KOPT-K1 (cell line): ENCODE measurements around the gene MDP1.

Experiments
- H3K27ac ChIP-seq: fragments of 200-600 bp; sonication (generic); 2 replicates; pipeline ENCODE4 v1.5.1; 2016; ENCODE audit warnings: antibody characterized with exemption, mild to moderate bottlenecking, low read depth, low read length; ENCODE audit not compliant: poor library complexity, severe bottlenecking
- H3K36me3 ChIP-seq: fragments of 200-600 bp; sonication (generic); 2 replicates; pipeline ENCODE4 v1.5.1; 2017; ENCODE audit warnings: antibody characterized with exemption, mild to moderate bottlenecking, low read length, moderate library complexity; ENCODE audit not compliant: insufficient read depth
- H3K9me3 ChIP-seq: fragments of 200-600 bp; sonication (generic); 2 replicates; pipeline ENCODE4 v1.5.1; 2017; ENCODE audit warnings: antibody characterized with exemption, low read length, mild to moderate bottlenecking; ENCODE audit not compliant: insufficient read depth, poor library complexity, severe bottlenecking

The MDP1 gene

DNA sequence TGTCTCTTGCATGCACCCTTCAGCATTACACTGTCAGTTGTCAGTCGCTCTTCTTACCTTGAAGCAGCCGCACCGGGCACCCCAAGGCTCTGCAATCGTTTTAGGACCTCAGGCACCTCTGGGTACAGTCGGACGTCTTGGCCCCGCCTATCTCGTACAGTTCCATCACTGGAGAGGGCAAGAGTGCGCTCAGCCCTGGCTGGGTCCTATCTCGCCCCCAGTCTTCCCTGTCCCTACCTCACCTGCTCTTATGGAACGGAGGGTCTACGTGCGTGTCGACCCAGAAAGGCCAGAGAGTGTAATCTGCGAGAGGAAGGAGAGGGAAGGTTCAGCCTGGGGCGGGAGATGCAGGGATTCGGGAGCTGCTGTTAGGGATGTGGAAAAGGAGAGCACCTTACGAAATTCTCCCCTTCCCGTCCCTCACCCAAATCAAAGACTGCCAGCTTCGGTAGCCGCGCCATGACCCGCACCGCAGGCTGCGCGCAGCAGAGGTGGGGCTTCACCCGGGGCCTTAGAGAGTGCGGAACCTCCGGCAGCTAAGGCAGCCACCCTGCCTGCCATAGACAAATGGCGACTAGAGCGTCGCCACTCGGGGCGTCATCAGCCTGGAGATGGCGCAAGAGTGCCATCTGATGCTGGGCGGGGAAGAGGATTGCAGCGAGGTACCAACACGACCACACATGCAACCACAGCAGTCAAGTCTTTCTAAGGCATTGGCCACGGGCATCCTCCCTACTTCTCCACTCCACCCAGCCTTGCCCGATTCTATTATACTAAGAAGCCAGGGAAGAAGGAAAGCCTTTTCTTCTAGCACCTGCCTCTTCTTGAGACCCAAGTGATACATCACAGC lies at the start of gene MDP1:
Gene MDP1 (minus strand): TSS at position 572 of the 850 bp plus-strand sequence. CDS start 111 bp downstream, at position 461.
- H3K27ac ChIP-seq: peak within 1 kb of the TSS; percentile 81
- peaks cover 26% of the 10 kb centered on the region for H3K36me3 ChIP-seq

DNA sequence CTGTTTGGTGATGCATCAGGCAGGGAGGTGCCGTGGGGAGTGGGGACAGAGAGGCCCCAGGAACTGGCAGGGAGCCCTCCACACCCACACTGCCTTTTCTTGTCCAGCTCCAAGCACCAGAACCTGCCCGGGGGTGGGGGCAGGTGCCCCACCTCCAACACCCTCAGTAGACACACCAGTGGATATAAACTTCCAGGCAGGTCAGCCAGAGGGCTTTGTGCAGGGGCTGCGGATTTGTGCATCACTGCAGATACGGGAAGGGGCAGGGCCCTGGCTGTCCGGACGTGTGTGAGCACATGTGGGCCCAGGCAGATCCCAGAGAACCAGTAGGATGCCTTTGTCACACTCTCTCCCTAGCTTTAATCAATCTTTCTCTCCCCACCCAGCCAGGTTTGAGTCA lies 48.4 kb upstream of the MDP1 start:
- Histone ChIP-seq H3K27ac (no peak overlapping the region), H3K36me3 (peaks cover 21% of the 10 kb centered on the region; the same call in 1 of the 2 replicates), H3K9me3 (no peaks in the 10 kb centered on the region)

More for the DNA sequence above, at the start of gene MDP1:
- no peaks in the 10 kb centered on the region for H3K9me3 ChIP-seq

DNA sequence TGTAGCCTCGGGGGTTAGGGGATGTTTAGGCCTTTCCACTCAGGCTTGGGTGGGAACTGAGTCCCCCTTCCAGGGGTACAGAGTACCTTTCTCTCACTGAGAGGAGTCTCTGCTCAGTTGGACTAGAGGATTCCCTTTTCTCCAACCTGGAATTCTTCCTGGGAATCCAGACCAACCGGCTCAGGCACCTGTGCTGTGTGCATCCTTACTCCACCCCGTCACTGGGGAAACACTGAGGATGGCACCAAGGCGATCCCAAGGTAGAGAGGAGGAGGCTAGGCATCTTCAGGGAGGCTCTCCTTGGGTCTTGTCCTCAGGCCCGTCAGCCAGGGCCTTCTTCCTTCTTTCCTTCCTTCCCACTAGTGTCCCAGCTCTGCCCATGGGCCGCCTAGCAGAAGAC lies 48.0 kb upstream of the MDP1 start:
- no peaks in the 10 kb centered on the region for H3K9me3 ChIP-seq
- H3K27ac ChIP-seq: no peak overlapping the region
- H3K36me3 ChIP-seq: peaks cover 21% of the 10 kb centered on the region; the same call in 1 of the 2 replicates

DNA sequence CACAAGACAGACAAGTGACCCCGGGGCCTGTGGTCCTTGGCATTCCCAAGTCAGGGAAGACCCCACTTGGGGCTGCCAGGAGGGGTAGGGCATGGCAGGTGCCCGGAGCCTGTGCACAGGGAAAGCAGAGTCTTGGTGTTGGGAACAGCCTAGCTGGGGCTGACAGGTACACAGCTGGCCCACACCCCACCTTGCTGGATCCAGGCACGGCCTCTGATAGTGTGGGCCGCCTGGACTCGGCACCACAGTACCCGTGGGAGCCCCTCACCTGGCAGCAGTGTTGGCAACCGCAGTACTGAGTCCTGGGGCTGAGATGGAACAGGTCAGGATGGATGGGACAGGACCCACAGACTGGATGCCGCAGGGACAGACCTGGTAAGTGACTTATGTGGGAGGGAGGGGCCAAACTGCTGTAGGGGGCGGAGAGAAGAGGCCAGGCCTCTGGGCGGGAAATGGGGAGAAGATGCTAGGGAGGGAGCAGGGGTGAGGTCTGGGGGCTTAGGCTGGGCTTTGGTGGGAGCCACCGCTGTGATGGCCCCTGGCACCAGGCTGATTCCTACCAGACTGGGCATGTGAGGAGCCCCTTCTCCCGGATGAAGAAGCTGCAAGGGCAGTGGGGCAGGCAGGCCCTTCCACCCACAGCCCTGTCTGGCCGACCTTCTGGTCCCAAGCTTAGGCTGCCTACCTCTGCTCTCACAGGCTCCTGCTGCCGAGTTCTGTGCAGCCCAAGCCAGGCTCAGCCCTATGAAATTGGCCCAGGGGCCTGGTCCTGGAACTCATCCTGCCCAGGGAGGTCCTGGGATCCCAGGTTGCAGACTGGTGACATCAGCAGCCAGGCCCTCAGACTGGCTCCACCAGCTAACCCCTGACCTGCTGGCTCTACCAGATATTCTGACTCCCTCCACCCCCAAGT lies 47.2 kb upstream of the MDP1 start, which contains the start of gene TGM1:
Gene TGM1 (minus strand): TSS at position 357 of the 913 bp plus-strand sequence. CDS start 825 bp downstream, outside the sequence.
- H3K27ac ChIP-seq: no peak within 1 kb of the TSS
- H3K9me3 ChIP-seq: no peaks in the 10 kb centered on the region
- peaks cover 21% of the 10 kb centered on the region; the same call in 1 of the 2 replicates for H3K36me3 ChIP-seq

DNA sequence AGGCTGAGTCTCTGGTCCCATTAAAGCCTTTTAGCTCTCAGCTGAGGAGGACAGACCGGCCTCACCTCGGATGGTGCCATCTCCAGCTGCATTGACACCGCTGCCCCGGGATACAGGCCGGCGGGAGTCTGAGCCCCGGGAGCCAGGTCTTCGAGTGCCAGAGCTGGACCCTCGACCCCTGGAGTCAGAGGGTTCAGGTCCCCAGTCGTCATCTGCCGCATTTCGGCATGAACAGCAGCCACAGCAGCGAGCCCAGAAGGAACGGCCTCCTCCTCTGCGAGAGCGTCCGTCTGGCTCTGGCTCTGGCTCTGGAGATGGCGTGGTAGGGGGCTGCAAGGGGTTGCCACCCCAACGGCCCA lies 46.1 kb upstream of the MDP1 start:
- H3K27ac ChIP-seq: no peak overlapping the region

DNA sequence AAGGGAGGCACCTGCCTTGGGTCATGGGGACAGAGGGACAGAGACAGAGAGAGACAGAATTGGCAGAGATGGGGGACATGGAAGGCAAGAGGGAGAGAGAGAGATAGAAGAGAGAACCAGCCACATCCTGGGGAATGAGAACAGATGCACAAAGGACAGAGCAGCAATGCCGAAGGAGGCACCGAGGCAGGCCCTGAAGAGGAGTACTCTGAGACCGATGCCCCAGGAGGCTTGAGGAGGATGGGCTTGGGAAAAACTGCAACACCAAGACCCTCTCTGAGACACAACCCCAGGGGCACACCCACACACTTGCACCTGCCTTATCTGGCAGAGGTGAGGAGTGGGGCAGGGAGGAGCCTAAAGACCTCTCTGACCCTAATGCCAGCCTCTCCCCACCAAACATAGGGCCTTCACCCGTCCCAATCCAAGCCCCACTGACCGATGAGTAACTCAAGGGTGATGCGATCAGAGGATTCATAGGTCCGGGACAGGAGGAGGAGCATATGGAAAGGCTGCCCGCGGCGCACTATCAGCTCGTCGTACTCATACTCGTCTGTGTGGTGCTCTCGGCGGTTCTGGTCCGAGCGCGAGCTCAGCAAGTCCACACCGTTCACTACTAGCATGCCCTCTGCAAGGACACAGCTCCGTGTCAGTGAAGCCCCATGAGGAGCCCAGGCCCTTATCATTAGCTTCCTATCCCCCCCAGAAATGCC lies 45.5 kb upstream of the MDP1 start:
- no peak overlapping the region for H3K27ac ChIP-seq

More for the DNA sequence above, 46.1 kb upstream of the MDP1 start:
- Histone ChIP-seq H3K36me3 (peaks cover 11% of the 10 kb centered on the region; the same call in 1 of the 2 replicates), H3K9me3 (no peaks in the 10 kb centered on the region)

DNA sequence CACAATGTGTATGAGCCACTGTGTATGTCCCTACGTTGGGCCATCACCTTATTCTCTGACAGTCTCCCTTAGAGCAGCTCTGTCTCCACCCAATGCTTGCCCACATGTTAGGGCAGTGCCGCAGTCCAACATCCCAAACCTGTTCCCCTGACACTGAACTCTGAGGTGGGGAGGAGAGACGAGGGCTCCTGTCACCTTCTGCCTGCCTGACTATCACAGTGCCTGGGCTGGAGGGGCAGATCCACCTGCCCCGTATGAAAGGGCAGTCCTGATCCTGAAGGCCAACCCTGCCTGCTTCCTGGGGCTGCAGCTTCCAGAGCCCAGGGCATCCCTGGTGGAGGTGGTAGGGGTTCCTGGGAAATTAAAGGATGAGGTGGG lies 44.9 kb upstream of the MDP1 start:
- no peaks in the 10 kb centered on the region for H3K9me3 ChIP-seq
- no peak overlapping the region for H3K27ac ChIP-seq
- no peaks in the 10 kb centered on the region; the same call in 1 of the 2 replicates for H3K36me3 ChIP-seq

More for the DNA sequence above, 45.5 kb upstream of the MDP1 start:
- no peaks in the 10 kb centered on the region for H3K9me3 ChIP-seq
- H3K36me3 ChIP-seq: peaks cover 6% of the 10 kb centered on the region; the same call in 1 of the 2 replicates

DNA sequence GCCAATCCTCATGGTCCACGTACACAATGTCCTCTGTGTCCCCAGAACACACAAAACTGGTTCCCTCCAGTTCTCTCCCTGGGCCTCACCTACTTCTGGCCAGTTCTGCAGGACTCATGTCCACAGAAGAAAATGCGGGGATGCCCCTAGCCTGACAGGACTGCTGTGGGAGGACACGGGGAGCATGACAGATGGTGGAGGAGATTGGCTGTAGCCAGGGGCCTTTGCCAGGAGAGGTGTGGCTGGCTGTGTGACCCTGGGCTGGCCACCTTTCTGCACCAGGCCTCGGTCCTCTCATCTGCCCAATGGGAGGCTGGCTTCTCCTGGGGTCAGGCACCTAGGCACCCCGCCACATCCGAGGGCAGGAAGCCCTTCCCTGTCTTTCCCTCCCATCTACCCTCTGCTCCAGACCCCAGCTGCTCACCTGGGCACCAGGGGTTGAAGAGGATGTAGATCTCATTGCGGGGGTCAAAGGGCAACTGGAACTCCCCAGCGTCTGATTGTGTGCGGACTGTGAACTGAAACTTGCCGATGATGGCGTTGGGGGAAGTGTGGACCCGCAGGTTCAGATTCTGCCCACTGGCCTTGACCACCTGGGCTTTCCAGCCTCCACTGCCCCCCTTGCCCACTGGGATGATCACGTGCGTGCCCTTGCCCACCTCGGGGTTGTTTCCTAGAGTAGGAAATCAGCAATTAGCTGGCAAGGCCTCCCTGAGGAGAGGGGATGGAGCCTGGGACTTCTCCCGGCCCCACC lies 44.3 kb upstream of the MDP1 start:
- Histone ChIP-seq H3K9me3 (no peaks in the 10 kb centered on the region), H3K27ac (no peak overlapping the region), H3K36me3 (no peaks in the 10 kb centered on the region)

DNA sequence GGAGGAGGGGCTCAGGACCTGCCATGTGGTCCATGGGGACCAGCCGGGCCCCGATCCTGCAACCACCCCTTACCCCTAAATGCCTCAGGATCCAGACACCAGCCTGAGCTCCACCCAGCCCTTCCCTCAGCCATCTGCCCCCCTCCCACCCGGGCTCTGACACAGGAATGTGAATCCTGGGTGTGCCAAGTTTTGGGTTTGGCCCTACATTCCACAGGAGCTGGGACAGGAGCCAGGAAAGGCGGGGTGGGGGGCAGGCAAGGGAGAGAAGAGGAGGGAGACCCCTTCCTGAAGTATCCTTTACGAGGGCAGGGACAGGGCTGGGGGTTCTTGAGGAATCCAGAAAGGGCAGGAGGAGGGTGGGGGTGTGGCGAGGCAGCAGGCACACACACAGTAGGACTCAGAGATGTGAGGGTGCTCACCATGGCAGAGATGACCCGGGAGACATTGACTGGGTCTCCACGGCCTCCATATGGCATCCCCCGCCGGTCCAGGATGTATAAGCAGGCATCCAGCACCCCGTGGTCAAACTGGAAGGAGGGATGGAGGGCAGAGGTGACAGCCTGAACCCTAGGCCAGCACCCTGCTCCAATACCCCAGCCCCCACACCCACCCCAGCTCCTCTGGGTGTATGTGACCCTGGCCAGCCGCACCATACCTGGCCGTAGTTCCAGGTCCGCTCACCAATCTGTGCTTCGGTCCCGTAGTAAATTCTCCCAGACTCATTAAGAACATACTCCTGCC lies 43.6 kb upstream of the MDP1 start:
- no peaks in the 10 kb centered on the region for H3K9me3 ChIP-seq
- no peaks in the 10 kb centered on the region for H3K36me3 ChIP-seq
- no peak overlapping the region for H3K27ac ChIP-seq

DNA sequence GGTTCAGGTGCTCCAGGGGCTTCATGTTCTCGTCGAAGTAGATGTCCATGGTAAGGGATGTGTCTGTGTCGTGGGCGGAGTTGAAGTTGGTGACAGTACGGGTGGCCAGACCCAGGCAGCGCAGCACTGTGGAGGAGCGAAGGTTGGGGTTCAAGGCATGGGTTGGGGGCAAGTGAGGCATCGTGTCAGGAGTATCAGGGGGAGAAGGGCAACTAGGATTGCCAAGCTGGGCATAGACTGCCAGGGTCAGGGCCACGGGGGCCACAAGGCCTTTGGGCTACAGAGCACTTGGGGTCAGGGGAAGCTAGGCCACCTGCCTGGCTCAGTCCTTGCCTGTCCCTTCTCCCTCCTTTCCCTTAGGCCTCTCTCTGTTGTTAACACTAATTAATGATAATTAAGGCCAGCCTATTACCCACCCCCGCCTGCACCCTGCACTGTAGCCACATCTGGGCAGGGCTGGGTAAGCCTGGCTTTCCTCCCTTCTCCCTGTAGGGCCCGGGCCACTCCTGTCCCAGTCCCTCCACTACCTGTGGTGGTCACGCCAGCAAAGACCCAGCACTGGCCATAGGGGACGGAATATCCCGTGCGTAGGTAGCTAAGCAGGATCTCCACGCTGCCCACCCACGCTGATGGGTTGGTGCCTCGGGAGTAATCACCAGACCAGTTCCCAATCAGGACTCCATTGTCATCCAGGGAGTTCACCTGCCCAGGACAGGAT lies 42.8 kb upstream of the MDP1 start:
- no peak overlapping the region for H3K27ac ChIP-seq
- H3K9me3 ChIP-seq: no peaks in the 10 kb centered on the region
- H3K36me3 ChIP-seq: no peaks in the 10 kb centered on the region

DNA sequence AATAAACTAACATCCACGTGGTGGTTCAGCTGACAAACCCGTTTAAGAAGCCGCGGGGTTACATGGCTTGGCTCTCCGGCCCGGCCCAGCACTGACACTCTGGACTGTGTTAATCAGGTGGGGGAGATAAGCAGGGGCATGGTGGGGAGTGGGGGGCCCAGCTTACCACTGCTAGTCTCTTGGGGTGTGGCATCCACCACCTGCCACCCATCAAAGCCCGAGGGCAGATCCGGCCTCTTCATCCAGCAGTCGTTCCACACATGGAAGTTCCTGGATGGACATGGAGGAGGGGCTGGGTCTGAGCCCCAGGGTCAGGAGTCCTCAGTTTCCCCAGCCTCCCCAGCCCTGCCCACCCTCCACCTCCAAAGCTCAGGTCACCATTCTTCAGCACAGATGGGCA lies 42.3 kb upstream of the MDP1 start:
- H3K9me3 ChIP-seq: no peaks in the 10 kb centered on the region
- H3K27ac ChIP-seq: no peak overlapping the region
- H3K36me3 ChIP-seq: no peaks in the 10 kb centered on the region

DNA sequence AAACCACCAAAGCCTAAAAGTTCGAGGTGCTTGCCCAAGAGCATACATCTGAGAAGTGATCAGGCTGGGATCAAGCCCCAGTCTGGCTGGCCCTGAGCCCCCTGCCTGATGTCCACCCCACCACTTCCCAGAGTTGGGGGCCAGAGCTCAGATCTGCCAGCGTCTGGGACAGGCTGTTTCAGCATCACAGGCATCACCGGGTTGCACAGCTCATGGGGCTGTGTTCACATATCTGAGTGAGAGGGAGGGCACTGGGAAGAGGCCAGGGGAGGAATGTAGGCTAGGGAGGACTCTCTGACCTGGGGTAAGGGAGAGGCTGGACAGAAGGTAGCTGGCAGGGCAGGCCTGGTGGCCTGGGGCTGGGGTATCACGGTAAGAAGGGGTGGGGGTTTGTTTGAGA lies 41.1 kb upstream of the MDP1 start:
- H3K27ac ChIP-seq: no peak overlapping the region

More for the DNA sequence above, 41.1 kb upstream of the MDP1 start:
- Histone ChIP-seq H3K9me3 (no peaks in the 10 kb centered on the region), H3K36me3 (no peaks in the 10 kb centered on the region)
